ENCODE measurements around the gene SLC16A10.
"Not testable (repeated sequence)": the region's sequence is repeated elsewhere in the genome, so short reads cannot be mapped to it uniquely, and the experiment has no call there.

SLC16A10 gene

GRCh38 chr6:111131018-111131417, 43.7 kb downstream of the SLC16A10 start:
- DNase-seq (ENCODE audit: low read depth in 2 of 2) = not testable (repeated sequence)

GRCh38 chr6:111132669-111133068, 45.4 kb downstream of the SLC16A10 start:
- not testable (repeated sequence) for DNase-seq (ENCODE audit: low read depth in 2 of 2)

GRCh38 chr6:111134236-111134869, 47.0 kb downstream of the SLC16A10 start:
- DNase-seq (ENCODE audit: low read depth in 2 of 2) = not testable (repeated sequence)

GRCh38 chr6:111137489-111138093, 50.3 kb downstream of the SLC16A10 start:
- DNase-seq (ENCODE audit: low read depth in 2 of 2) = not testable (repeated sequence)

GRCh38 chr6:111147440-111147839, 60.1 kb downstream of the SLC16A10 start:
- no peak for DNase-seq (ENCODE audit: low read depth in 2 of 2)

GRCh38 chr6:111148110-111148509, 60.8 kb downstream of the SLC16A10 start:
- DNase-seq (ENCODE audit: low read depth in 2 of 2) = no peak

- DNase-seq (ENCODE audit: low read depth in 2 of 2) = no peak
Measured at GRCh38 chr6:111150577-111150976, 63.3 kb downstream of the SLC16A10 start.

GRCh38 chr6:111154981-111155380, 67.7 kb downstream of the SLC16A10 start:
- DNase-seq (ENCODE audit: low read depth in 2 of 2) = no peak

- no peak for DNase-seq (ENCODE audit: low read depth in 2 of 2)
Measured at GRCh38 chr6:111157412-111157811, 70.1 kb downstream of the SLC16A10 start.

- no peak for DNase-seq (ENCODE audit: low read depth in 2 of 2)
Measured at GRCh38 chr6:111159633-111160032, 72.3 kb downstream of the SLC16A10 start.

GRCh38 chr6:111161650-111162049, 74.3 kb downstream of the SLC16A10 start:
- DNase-seq (ENCODE audit: low read depth in 2 of 2) = no peak

GRCh38 chr6:111162504-111162903, 75.2 kb downstream of the SLC16A10 start:
- no peak for DNase-seq (ENCODE audit: low read depth in 2 of 2)

- DNase-seq (ENCODE audit: low read depth in 2 of 2) = no peak
Measured at GRCh38 chr6:111171577-111172400, 84.5 kb downstream of the SLC16A10 start.

GRCh38 chr6:111172563-111172962, 85.3 kb downstream of the SLC16A10 start:
- DNase-seq (ENCODE audit: low read depth in 2 of 2) = no peak

- no peak for DNase-seq (ENCODE audit: low read depth in 2 of 2)
Measured at GRCh38 chr6:111173341-111173740, 86.0 kb downstream of the SLC16A10 start.

GRCh38 chr6:111173946-111174345, 86.6 kb downstream of the SLC16A10 start:
- DNase-seq (ENCODE audit: low read depth in 2 of 2) = no peak

GRCh38 chr6:111175109-111175508, 87.8 kb downstream of the SLC16A10 start:
- DNase-seq (ENCODE audit: low read depth in 2 of 2) = peak; percentile 62 to 64

GRCh38 chr6:111176038-111176759, 88.9 kb downstream of the SLC16A10 start:
- no peak for DNase-seq (ENCODE audit: low read depth in 2 of 2)

GRCh38 chr6:111176760-111177099, 89.4 kb downstream of the SLC16A10 start:
- no peak for DNase-seq (ENCODE audit: low read depth in 2 of 2)

GRCh38 chr6:111177131-111177530, 89.8 kb downstream of the SLC16A10 start:
- no peak for DNase-seq (ENCODE audit: low read depth in 2 of 2)

GRCh38 chr6:111183702-111184517, 96.6 kb downstream of the SLC16A10 start:
- no peak for DNase-seq (ENCODE audit: low read depth in 2 of 2)

All from fibroblast of skin of left quadriceps (primary cell).